ENCODE data around the gene DPH1.
A peak's percentile ranks its signal among the peaks of the same experiment; 100 is the strongest.
"Not testable (repeated sequence)": the region's sequence is repeated elsewhere in the genome, so short reads cannot be mapped to it uniquely, and the experiment has no call there.

Gene DPH1

GRCh38 chr17:2029911-2030778, at the start of gene DPH1:
DPH1 (plus strand) TSS chr17:2030153; CDS start chr17:2030170, 17 bp downstream.
- Histone ChIP-seq H3K36me3 (ENCODE audit: low read depth) (no peaks in the 10 kb centered on the region), H3K27me3 (ENCODE audit: insufficient read depth, poor library complexity, severe bottlenecking) (peaks cover 11% of the 10 kb centered on the region), H3K4me1 (ENCODE audit: insufficient read depth, poor library complexity, severe bottlenecking) (peaks cover 5% of the 10 kb centered on the region), H3K27ac (ENCODE audit: poor library complexity, severe bottlenecking) (peak within 1 kb of the TSS; percentile 2), H3K9me3 (ENCODE audit: severe bottlenecking) (no peaks in the 10 kb centered on the region), H3K4me3 (ENCODE audit: severe bottlenecking) (peak within 1 kb of the TSS; percentile 96)
- TF ChIP-seq CTCF (IDR thresholded peaks at IDR 0.05; ENCODE audit: poor library complexity, severe bottlenecking), result no peak
- peak; percentile 87 for DNase-seq (ENCODE audit: low spot score)
- peak; percentile 78 for ATAC-seq (ENCODE audit: low read depth)

DNA sequence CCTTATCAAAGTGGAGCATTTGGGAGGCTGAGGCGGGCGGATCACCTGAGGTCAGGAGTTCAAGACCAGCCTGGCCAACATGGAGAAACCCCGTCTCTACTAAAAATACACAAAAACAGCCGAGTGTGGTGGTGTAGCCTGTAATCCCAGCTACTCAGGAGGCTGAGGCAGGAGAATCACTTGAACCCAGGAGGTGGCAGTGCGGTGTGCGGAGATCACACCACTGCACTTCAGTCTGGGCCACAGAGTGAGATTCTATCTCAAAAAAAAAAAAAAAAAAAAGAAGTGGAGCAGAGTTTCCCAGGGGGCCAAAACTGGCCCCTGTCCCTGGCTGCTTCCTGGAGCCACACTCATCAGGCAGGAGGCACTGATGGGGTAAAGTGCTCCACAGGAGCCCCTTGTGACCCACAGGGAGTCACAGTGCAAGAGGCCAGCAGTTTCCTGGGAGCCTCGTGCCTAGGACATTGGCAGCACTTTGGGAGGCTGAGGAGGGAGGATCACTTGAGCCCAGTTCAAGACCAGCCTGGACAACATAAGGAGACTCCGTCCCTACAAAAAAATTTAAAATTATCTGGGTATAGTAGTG, 49.2 kb upstream of the DPH1 start:
- no peak for ATAC-seq (ENCODE audit: low read depth)
- Histone ChIP-seq H3K4me3 (ENCODE audit: severe bottlenecking) (no peak overlapping the region), H3K9me3 (ENCODE audit: severe bottlenecking) (no peaks in the 10 kb centered on the region)

GRCh38 chr17:1982793-1983366, 47.1 kb upstream of the DPH1 start:
- H3K9me3 ChIP-seq (ENCODE audit: severe bottlenecking); H3K27ac ChIP-seq (ENCODE audit: poor library complexity, severe bottlenecking); H3K4me3 ChIP-seq (ENCODE audit: severe bottlenecking); ATAC-seq (ENCODE audit: low read depth); DNase-seq (ENCODE audit: low spot score); H3K27me3 ChIP-seq (ENCODE audit: insufficient read depth, poor library complexity, severe bottlenecking); H3K36me3 ChIP-seq (ENCODE audit: low read depth): not testable (repeated sequence)
- peaks cover 13% of the 10 kb centered on the region for H3K4me1 ChIP-seq (ENCODE audit: insufficient read depth, poor library complexity, severe bottlenecking)

More for the DNA sequence above, 49.2 kb upstream of the DPH1 start:
- H3K4me1 ChIP-seq (ENCODE audit: insufficient read depth, poor library complexity, severe bottlenecking), result peaks cover 13% of the 10 kb centered on the region
- DNase-seq (ENCODE audit: low spot score), result no peak
- peak overlapping the region; percentile 53 for H3K27ac ChIP-seq (ENCODE audit: poor library complexity, severe bottlenecking)
- no peaks in the 10 kb centered on the region for H3K27me3 ChIP-seq (ENCODE audit: insufficient read depth, poor library complexity, severe bottlenecking)
- H3K36me3 ChIP-seq (ENCODE audit: low read depth), result no peaks in the 10 kb centered on the region
- no peak for TF ChIP-seq CTCF (IDR thresholded peaks at IDR 0.05; ENCODE audit: poor library complexity, severe bottlenecking)

DNA sequence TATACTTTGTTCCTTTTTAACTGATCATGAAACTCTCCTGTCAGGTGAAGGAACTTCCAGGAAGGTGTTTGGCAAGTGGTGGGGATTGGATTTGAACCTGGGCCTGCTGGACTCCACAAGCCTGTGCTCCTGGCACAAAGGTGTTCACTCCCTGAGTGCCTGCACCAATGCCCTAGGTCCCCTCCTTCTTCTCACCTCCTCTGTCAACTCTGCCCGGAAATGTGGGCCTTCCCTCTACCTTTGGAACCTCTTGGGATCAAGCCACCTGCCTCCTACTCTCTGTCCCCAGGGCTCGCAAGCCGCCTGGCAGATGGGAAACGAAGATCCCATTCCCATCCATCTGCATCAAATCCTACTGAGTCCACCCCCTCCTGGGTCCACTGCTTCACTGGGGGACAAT, 44.9 kb upstream of the DPH1 start:
- no peak for TF ChIP-seq CTCF (IDR thresholded peaks at IDR 0.05; ENCODE audit: poor library complexity, severe bottlenecking)
- H3K27me3 ChIP-seq (ENCODE audit: insufficient read depth, poor library complexity, severe bottlenecking), result no peaks in the 10 kb centered on the region
- peaks cover 24% of the 10 kb centered on the region for H3K4me1 ChIP-seq (ENCODE audit: insufficient read depth, poor library complexity, severe bottlenecking)
- no peak for DNase-seq (ENCODE audit: low spot score)
- no peak overlapping the region for H3K4me3 ChIP-seq (ENCODE audit: severe bottlenecking)
- H3K36me3 ChIP-seq (ENCODE audit: low read depth), result no peaks in the 10 kb centered on the region
- H3K9me3 ChIP-seq (ENCODE audit: severe bottlenecking), result no peaks in the 10 kb centered on the region
- H3K27ac ChIP-seq (ENCODE audit: poor library complexity, severe bottlenecking), result no peak overlapping the region
- no peak for ATAC-seq (ENCODE audit: low read depth)

- no peaks in the 10 kb centered on the region for H3K36me3 ChIP-seq (ENCODE audit: low read depth)
- peaks cover 24% of the 10 kb centered on the region for H3K4me1 ChIP-seq (ENCODE audit: insufficient read depth, poor library complexity, severe bottlenecking)
- H3K4me3 ChIP-seq (ENCODE audit: severe bottlenecking), result no peak overlapping the region
- H3K9me3 ChIP-seq (ENCODE audit: severe bottlenecking), result no peaks in the 10 kb centered on the region
- H3K27me3 ChIP-seq (ENCODE audit: insufficient read depth, poor library complexity, severe bottlenecking), result no peaks in the 10 kb centered on the region
- ATAC-seq (ENCODE audit: low read depth) (no peak), DNase-seq (ENCODE audit: low spot score) (no peak)
- TF ChIP-seq CTCF (IDR thresholded peaks at IDR 0.05; ENCODE audit: poor library complexity, severe bottlenecking), result no peak
- no peak overlapping the region for H3K27ac ChIP-seq (ENCODE audit: poor library complexity, severe bottlenecking)
These were observed 44.3 kb upstream of the DPH1 start for GRCh38 chr17:1985686-1986085.

Data from RWPE2 (cell line).